ENCODE measurements around the gene COCH. TPM values are rescaled to one million over a fixed set of nuclear protein-coding genes. Genes with fewer than 3 reads are reported as not detected.
"Not testable (repeated sequence)": the region's sequence is repeated elsewhere in the genome, so short reads cannot be mapped to it uniquely, and the experiment has no call there.

COCH gene
- total RNA-seq, 1 donor from 2014 or later = 10.4 TPM

- DNase-seq (no peak), ATAC-seq (ENCODE audit: low read depth) (no peak)
- H3K36me3 Mint-ChIP-seq (ENCODE audit: low read depth) = peaks cover 30% of the 10 kb centered on the region
- no peaks in the 10 kb centered on the region for H3K27me3 Mint-ChIP-seq
- no peak for TF ChIP-seq CTCF (IDR thresholded peaks at IDR 0.05)
- H3K9me3 Mint-ChIP-seq = no peaks in the 10 kb centered on the region
- no peak overlapping the region for H3K4me3 Mint-ChIP-seq
- intact Hi-C loops (cut with micrococcal nuclease) = no loop called here
- no peak overlapping the region for H3K27ac Mint-ChIP-seq
- CTCF ChIA-PET = no interaction called here
- H3K4me1 Mint-ChIP-seq = no peaks in the 10 kb centered on the region
- POLR2A ChIA-PET = no interaction called here
These were observed 47.4 kb downstream of the COCH start for GRCh38 chr14:30921788-30922187.

- TF ChIP-seq CTCF (IDR thresholded peaks at IDR 0.05) = no peak
- no peak overlapping the region for H3K27ac Mint-ChIP-seq
- POLR2A ChIA-PET = no interaction called here
These were observed 50.9 kb downstream of the COCH start for GRCh38 chr14:30925254-30925653.

GRCh38 chr14:30928462-30928861 is 54.1 kb downstream of the COCH start:
- H3K27me3 Mint-ChIP-seq = no peaks in the 10 kb centered on the region
- POLR2A ChIA-PET = no interaction called here
- TF ChIP-seq CTCF (IDR thresholded peaks at IDR 0.05) = no peak
- no peak overlapping the region for H3K4me3 Mint-ChIP-seq
- no peak for DNase-seq
- no peak for ATAC-seq (ENCODE audit: low read depth)
- no peaks in the 10 kb centered on the region for H3K4me1 Mint-ChIP-seq
- peaks cover 37% of the 10 kb centered on the region for H3K36me3 Mint-ChIP-seq (ENCODE audit: low read depth)
- CTCF ChIA-PET = no interaction called here
- no peaks in the 10 kb centered on the region for H3K9me3 Mint-ChIP-seq
- H3K27ac Mint-ChIP-seq = no peak overlapping the region
- intact Hi-C loops (cut with micrococcal nuclease) = no loop called here

More at GRCh38 chr14:30925254-30925653, 50.9 kb downstream of the COCH start:
- ATAC-seq (ENCODE audit: low read depth) = no peak
- no peaks in the 10 kb centered on the region for H3K4me1 Mint-ChIP-seq
- intact Hi-C loops (cut with micrococcal nuclease) = no loop called here
- no peaks in the 10 kb centered on the region for H3K9me3 Mint-ChIP-seq
- no peaks in the 10 kb centered on the region for H3K27me3 Mint-ChIP-seq
- H3K36me3 Mint-ChIP-seq (ENCODE audit: low read depth) = peaks cover 31% of the 10 kb centered on the region
- no peak for DNase-seq
- no peak overlapping the region for H3K4me3 Mint-ChIP-seq
- CTCF ChIA-PET = interaction anchor here (0.6 kb wide), 1 partner anchor 62 kb away, joined by 5 read pairs; no protein-coding TSS in a partner anchor

- H3K9me3 Mint-ChIP-seq; DNase-seq; H3K4me1 Mint-ChIP-seq; intact Hi-C loops (cut with micrococcal nuclease); POLR2A ChIA-PET; H3K27ac Mint-ChIP-seq; CTCF ChIA-PET; H3K4me3 Mint-ChIP-seq; H3K27me3 Mint-ChIP-seq; ATAC-seq (ENCODE audit: low read depth): not testable (repeated sequence)
- H3K36me3 Mint-ChIP-seq (ENCODE audit: low read depth) = peaks cover 57% of the 10 kb centered on the region
These were observed 59.6 kb downstream of the COCH start for GRCh38 chr14:30933937-30934336.

- H3K36me3 Mint-ChIP-seq (ENCODE audit: low read depth) = peaks cover 66% of the 10 kb centered on the region
These were observed 61.1 kb downstream of the COCH start for GRCh38 chr14:30935445-30935844.

More at GRCh38 chr14:30935445-30935844, 61.1 kb downstream of the COCH start:
- Mint-ChIP-seq H3K4me3 (no peak overlapping the region), H3K27me3 (no peaks in the 10 kb centered on the region), H3K4me1 (no peaks in the 10 kb centered on the region), H3K27ac (no peak overlapping the region), H3K9me3 (no peaks in the 10 kb centered on the region)
- ChIA-PET CTCF (no interaction called here), POLR2A (no interaction called here)
- no peak for DNase-seq
- no peak for ATAC-seq (ENCODE audit: low read depth)
- TF ChIP-seq CTCF (IDR thresholded peaks at IDR 0.05) = no peak
- intact Hi-C loops (cut with micrococcal nuclease) = no loop called here

Measured in activated B cell treated with CpG ODN at 0.5 μM for 24 hours (primary cell).